ENCODE data around the gene DOCK4.
"Not testable (repeated sequence)": the region's sequence is repeated elsewhere in the genome, so short reads cannot be mapped to it uniquely, and the experiment has no call there.

The DOCK4 gene

GRCh38 chr7:111919631-111920179, 286.5 kb downstream of the DOCK4 start:
- Mint-ChIP-seq H3K27me3 (no peaks in the 10 kb centered on the region), H3K9me3 (no peaks in the 10 kb centered on the region), H3K36me3 (no peaks in the 10 kb centered on the region), H3K27ac (no peak overlapping the region), H3K4me1 (no peaks in the 10 kb centered on the region), H3K4me3 (no peak overlapping the region)
- DNase-seq, result no peak
- CTCF ChIA-PET, result no interaction called here

DNA sequence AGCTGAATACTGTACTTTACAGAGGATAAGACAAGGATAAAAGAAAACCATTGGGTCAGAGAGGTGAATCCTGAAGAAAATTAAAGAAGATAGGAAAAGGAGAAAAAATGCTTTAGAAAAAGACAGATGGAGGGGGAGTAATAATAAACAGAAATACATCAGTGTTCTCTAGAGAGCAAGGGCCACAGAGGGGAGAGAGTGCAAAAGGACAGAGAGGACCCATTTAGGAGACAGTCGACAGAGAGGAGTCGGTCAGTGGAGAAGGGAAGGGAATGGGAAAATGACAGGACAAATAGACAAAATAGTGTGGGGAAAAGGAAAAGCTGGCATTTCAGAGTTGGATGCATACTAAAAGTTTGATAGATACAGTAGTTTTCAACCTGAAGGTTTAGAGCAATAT, 287.0 kb downstream of the DOCK4 start:
- Mint-ChIP-seq H3K4me3 (no peak overlapping the region), H3K4me1 (no peaks in the 10 kb centered on the region), H3K27me3 (no peaks in the 10 kb centered on the region), H3K36me3 (no peaks in the 10 kb centered on the region), H3K27ac (no peak overlapping the region), H3K9me3 (no peaks in the 10 kb centered on the region)
- CTCF ChIA-PET, result no interaction called here
- DNase-seq, result no peak

DNA sequence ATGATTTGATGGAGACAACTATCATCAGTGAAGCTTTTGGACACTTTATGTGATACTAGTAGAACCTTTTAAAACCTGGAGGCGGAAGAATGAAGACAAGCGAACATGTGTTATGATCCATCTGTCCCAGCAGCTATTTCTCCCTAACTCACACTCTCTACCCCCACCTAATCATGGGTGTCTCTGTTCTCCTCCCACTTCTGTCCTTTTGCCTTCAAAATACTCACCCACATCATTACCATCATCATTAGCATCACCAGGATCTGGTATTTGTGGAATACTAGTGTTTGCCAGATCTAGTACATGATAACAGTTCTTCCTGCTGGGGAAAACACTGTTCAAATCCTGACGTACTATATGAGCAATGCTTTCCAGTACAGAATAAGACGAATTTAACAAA, 287.7 kb downstream of the DOCK4 start:
- Mint-ChIP-seq H3K27me3 (no peaks in the 10 kb centered on the region), H3K4me3 (no peak overlapping the region), H3K36me3 (no peaks in the 10 kb centered on the region), H3K4me1 (no peaks in the 10 kb centered on the region), H3K27ac (no peak overlapping the region), H3K9me3 (no peaks in the 10 kb centered on the region)
- CTCF ChIA-PET, result no interaction called here
- DNase-seq, result no peak

GRCh38 chr7:111917404-111917803, 288.8 kb downstream of the DOCK4 start:
- not testable (repeated sequence) for DNase-seq

DNA sequence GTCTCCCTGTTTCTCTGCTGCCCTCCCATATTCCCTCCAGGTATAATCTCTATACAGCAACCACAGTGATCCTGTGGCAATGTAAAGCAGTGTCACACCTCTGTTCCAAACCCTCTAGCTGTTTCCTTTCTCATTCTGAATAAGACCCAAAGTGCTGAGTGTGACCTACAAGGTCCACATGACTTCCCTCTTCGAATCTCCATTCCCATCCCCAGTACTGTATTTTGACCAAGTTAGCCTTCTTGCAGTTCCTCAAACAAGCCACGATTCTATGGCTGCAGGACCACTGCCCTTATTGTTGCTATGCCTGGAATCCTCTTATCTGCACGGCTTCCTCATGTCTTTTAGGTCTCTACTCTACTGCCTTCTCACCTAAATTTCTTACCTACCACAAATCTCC, 291.9 kb downstream of the DOCK4 start:
- H3K9me3 Mint-ChIP-seq, result no peaks in the 10 kb centered on the region
- CTCF ChIA-PET, result no interaction called here

More at GRCh38 chr7:111917404-111917803, 288.8 kb downstream of the DOCK4 start:
- H3K4me3 Mint-ChIP-seq, H3K27ac Mint-ChIP-seq, H3K27me3 Mint-ChIP-seq, CTCF ChIA-PET, H3K9me3 Mint-ChIP-seq, H3K36me3 Mint-ChIP-seq, H3K4me1 Mint-ChIP-seq: not testable (repeated sequence)

GRCh38 chr7:111911166-111911961, 294.8 kb downstream of the DOCK4 start:
- no peak overlapping the region for H3K27ac Mint-ChIP-seq
- H3K4me1 Mint-ChIP-seq, result no peaks in the 10 kb centered on the region
- DNase-seq, result no peak
- H3K27me3 Mint-ChIP-seq, result no peaks in the 10 kb centered on the region
- no peak overlapping the region for H3K4me3 Mint-ChIP-seq
- H3K9me3 Mint-ChIP-seq, result peaks cover 2% of the 10 kb centered on the region
- CTCF ChIA-PET, result no interaction called here
- H3K36me3 Mint-ChIP-seq, result no peaks in the 10 kb centered on the region

More for the DNA sequence above, 291.9 kb downstream of the DOCK4 start:
- no peak for DNase-seq
- H3K4me1 Mint-ChIP-seq, result no peaks in the 10 kb centered on the region
- H3K36me3 Mint-ChIP-seq, result no peaks in the 10 kb centered on the region
- no peak overlapping the region for H3K27ac Mint-ChIP-seq
- H3K4me3 Mint-ChIP-seq, result no peak overlapping the region
- no peaks in the 10 kb centered on the region for H3K27me3 Mint-ChIP-seq

DNA sequence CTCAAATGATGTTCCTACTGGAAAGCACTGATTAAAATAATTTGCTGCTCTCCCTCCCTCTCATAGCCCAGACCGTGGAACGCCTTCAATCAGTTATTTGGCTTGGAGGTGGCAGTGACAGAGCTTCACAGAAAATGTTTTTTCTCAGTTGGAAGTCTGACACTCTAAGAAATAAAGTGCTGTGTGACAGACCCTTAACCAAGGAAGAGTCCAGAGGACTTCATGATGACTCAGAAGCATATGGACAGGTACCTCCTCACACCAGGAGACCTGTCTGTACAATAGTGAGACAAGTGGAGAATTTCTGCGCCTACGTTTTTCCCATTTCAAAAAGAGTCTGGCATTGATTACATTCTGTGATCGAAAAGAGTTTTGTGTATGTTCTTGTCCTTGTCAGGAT, 295.5 kb downstream of the DOCK4 start:
- H3K4me3 Mint-ChIP-seq, result no peak overlapping the region
- H3K36me3 Mint-ChIP-seq, result no peaks in the 10 kb centered on the region
- no peaks in the 10 kb centered on the region for H3K27me3 Mint-ChIP-seq
- no peak for DNase-seq
- H3K4me1 Mint-ChIP-seq, result no peaks in the 10 kb centered on the region
- H3K9me3 Mint-ChIP-seq, result peaks cover 2% of the 10 kb centered on the region
- CTCF ChIA-PET, result interaction anchor here (0.8 kb wide), 1 partner anchor 503 kb away, joined by 3 read pairs; no protein-coding TSS in a partner anchor
- no peak overlapping the region for H3K27ac Mint-ChIP-seq

GRCh38 chr7:111908673-111909072, 297.5 kb downstream of the DOCK4 start:
- not testable (repeated sequence) for H3K4me3 Mint-ChIP-seq, H3K27me3 Mint-ChIP-seq

GRCh38 chr7:111903797-111904196, 302.4 kb downstream of the DOCK4 start:
- peaks cover 2% of the 10 kb centered on the region for H3K9me3 Mint-ChIP-seq
- H3K4me1 Mint-ChIP-seq, result no peaks in the 10 kb centered on the region
- H3K27ac Mint-ChIP-seq, result no peak overlapping the region
- DNase-seq, result no peak
- H3K4me3 Mint-ChIP-seq, result no peak overlapping the region
- CTCF ChIA-PET, result no interaction called here
- no peaks in the 10 kb centered on the region for H3K36me3 Mint-ChIP-seq
- no peaks in the 10 kb centered on the region for H3K27me3 Mint-ChIP-seq

More at GRCh38 chr7:111908673-111909072, 297.5 kb downstream of the DOCK4 start:
- DNase-seq, CTCF ChIA-PET, H3K27ac Mint-ChIP-seq, H3K36me3 Mint-ChIP-seq, H3K9me3 Mint-ChIP-seq, H3K4me1 Mint-ChIP-seq: not testable (repeated sequence)

GRCh38 chr7:111903016-111903415, 303.2 kb downstream of the DOCK4 start:
- Mint-ChIP-seq H3K9me3 (no peaks in the 10 kb centered on the region), H3K27ac (no peak overlapping the region), H3K36me3 (no peaks in the 10 kb centered on the region)

GRCh38 chr7:111900283-111900682, 305.9 kb downstream of the DOCK4 start:
- no peaks in the 10 kb centered on the region for H3K4me1 Mint-ChIP-seq
- H3K27ac Mint-ChIP-seq, result no peak overlapping the region
- DNase-seq, result no peak
- CTCF ChIA-PET, result no interaction called here
- no peaks in the 10 kb centered on the region for H3K27me3 Mint-ChIP-seq
- H3K36me3 Mint-ChIP-seq, result no peaks in the 10 kb centered on the region
- H3K9me3 Mint-ChIP-seq, result no peaks in the 10 kb centered on the region
- no peak overlapping the region for H3K4me3 Mint-ChIP-seq

More at GRCh38 chr7:111903016-111903415, 303.2 kb downstream of the DOCK4 start:
- Mint-ChIP-seq H3K4me3 (no peak overlapping the region), H3K4me1 (no peaks in the 10 kb centered on the region), H3K27me3 (no peaks in the 10 kb centered on the region)
- CTCF ChIA-PET, result no interaction called here
- DNase-seq, result no peak

DNA sequence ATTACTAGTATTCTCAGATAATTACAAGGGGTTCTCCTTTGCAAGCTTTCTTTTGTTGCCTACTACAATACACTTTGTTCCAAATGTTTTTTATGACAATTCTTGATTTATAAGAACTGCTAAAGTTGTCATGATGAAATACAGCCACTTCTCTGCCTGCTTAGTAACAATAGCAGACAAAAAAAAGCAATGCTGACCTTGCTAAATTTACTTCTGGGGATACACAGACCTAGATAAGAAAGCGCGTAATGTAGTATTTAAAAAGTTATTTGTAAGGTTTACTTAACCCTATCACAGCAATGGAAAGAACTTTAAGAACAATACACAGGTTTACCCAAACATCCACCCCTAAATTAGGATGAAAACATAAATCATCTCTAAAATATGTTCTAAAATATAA, 311.1 kb downstream of the DOCK4 start:
- Mint-ChIP-seq H3K9me3 (no peaks in the 10 kb centered on the region), H3K36me3 (no peaks in the 10 kb centered on the region), H3K4me1 (no peaks in the 10 kb centered on the region), H3K27me3 (no peaks in the 10 kb centered on the region), H3K27ac (no peak overlapping the region), H3K4me3 (no peak overlapping the region)
- DNase-seq, result no peak
- CTCF ChIA-PET, result interaction anchor here (1.8 kb wide), 1 partner anchor 40 kb away, joined by 4 read pairs; no protein-coding TSS in a partner anchor

- H3K4me1 Mint-ChIP-seq, result no peaks in the 10 kb centered on the region
- CTCF ChIA-PET, result interaction anchor here (1.8 kb wide), 1 partner anchor 39 kb away, joined by 4 read pairs; no protein-coding TSS in a partner anchor
- DNase-seq, result no peak
- no peak overlapping the region for H3K27ac Mint-ChIP-seq
- no peaks in the 10 kb centered on the region for H3K36me3 Mint-ChIP-seq
- H3K27me3 Mint-ChIP-seq, result no peaks in the 10 kb centered on the region
- H3K9me3 Mint-ChIP-seq, result no peaks in the 10 kb centered on the region
- H3K4me3 Mint-ChIP-seq, result no peak overlapping the region
Measured at GRCh38 chr7:111894518-111894917, 311.7 kb downstream of the DOCK4 start.

DNA sequence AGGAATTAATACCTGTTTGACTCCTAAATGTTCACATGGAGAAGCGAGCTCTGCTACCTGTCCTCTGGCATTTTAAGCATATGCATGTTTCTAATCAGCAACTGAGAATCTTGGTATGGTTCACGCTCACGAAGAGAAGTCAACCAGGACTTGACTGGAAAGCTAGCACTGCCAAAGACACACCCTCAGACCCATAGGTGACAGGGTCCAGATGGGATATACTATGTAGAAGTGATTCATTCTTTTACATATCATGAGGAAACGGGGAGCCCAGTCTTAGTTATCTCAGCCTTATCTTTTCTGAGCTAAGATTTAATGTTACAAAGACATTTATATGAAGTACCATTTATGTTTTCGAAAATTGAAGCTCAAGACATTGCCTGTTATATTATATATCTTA, 313.0 kb downstream of the DOCK4 start:
- H3K27ac Mint-ChIP-seq, result no peak overlapping the region
- H3K36me3 Mint-ChIP-seq, result no peaks in the 10 kb centered on the region
- H3K9me3 Mint-ChIP-seq, result no peaks in the 10 kb centered on the region
- no peaks in the 10 kb centered on the region for H3K4me1 Mint-ChIP-seq
- no peak overlapping the region for H3K4me3 Mint-ChIP-seq
- no peak for DNase-seq
- no peaks in the 10 kb centered on the region for H3K27me3 Mint-ChIP-seq
- CTCF ChIA-PET, result no interaction called here

GRCh38 chr7:111892588-111892987, 313.6 kb downstream of the DOCK4 start:
- no peak overlapping the region for H3K27ac Mint-ChIP-seq
- no peaks in the 10 kb centered on the region for H3K27me3 Mint-ChIP-seq
- DNase-seq, result no peak
- no peaks in the 10 kb centered on the region for H3K4me1 Mint-ChIP-seq
- H3K36me3 Mint-ChIP-seq, result no peaks in the 10 kb centered on the region
- CTCF ChIA-PET, result no interaction called here
- H3K4me3 Mint-ChIP-seq, result no peak overlapping the region
- no peaks in the 10 kb centered on the region for H3K9me3 Mint-ChIP-seq

Data from activated naive CD4-positive, alpha-beta T cell treated with anti-CD3 and anti-CD28 coated beads, Interleukin-2, amount 10 ng/mL, durations not matched to agents 7 days and 5 days (primary cell).